SIG-M5 (cell line): ENCODE measurements around the gene ATP8B2.
"Not testable (repeated sequence)": the region's sequence is repeated elsewhere in the genome, so short reads cannot be mapped to it uniquely, and the experiment has no call there.

Experiments
- DNase-seq: peaks from one replicate; lab custom pipeline; 2025; lab: John Stamatoyannopoulos, UW

The ATP8B2 gene

GRCh38 chr1:154346276-154346917, 21.1 kb downstream of the ATP8B2 start:
- no peak for DNase-seq

GRCh38 chr1:154347961-154348360, 22.6 kb downstream of the ATP8B2 start:
- DNase-seq: no peak

GRCh38 chr1:154348429-154349076, 23.2 kb downstream of the ATP8B2 start:
- no peak for DNase-seq

GRCh38 chr1:154349121-154349520, 23.8 kb downstream of the ATP8B2 start:
- DNase-seq: no peak

- DNase-seq: no peak
These were observed 25.1 kb downstream of the ATP8B2 start for GRCh38 chr1:154350383-154350782.

- no peak for DNase-seq
These were observed 26.2 kb downstream of the ATP8B2 start for GRCh38 chr1:154351363-154352068.

GRCh38 chr1:154352245-154352580, 26.9 kb downstream of the ATP8B2 start:
- no peak for DNase-seq

GRCh38 chr1:154352581-154353459, 27.5 kb downstream of the ATP8B2 start:
- no peak for DNase-seq

- no peak for DNase-seq
These were observed 28.2 kb downstream of the ATP8B2 start for GRCh38 chr1:154353460-154353904.

GRCh38 chr1:154353966-154354365, 28.6 kb downstream of the ATP8B2 start:
- no peak for DNase-seq

- no peak for DNase-seq
These were observed 33.2 kb downstream of the ATP8B2 start for GRCh38 chr1:154358519-154358918.

- DNase-seq: no peak
These were observed 35.0 kb downstream of the ATP8B2 start for GRCh38 chr1:154360288-154360687.

GRCh38 chr1:154360881-154361280, 35.6 kb downstream of the ATP8B2 start:
- DNase-seq: not testable (repeated sequence)

GRCh38 chr1:154361357-154361756, 36.0 kb downstream of the ATP8B2 start:
- no peak for DNase-seq

GRCh38 chr1:154371436-154371835, 46.1 kb downstream of the ATP8B2 start:
- no peak for DNase-seq

GRCh38 chr1:154373777-154374357, 48.5 kb downstream of the ATP8B2 start:
- DNase-seq: not testable (repeated sequence)

- DNase-seq: no peak
These were observed 54.0 kb downstream of the ATP8B2 start for GRCh38 chr1:154379301-154379700.

- DNase-seq: no peak
These were observed 59.5 kb downstream of the ATP8B2 start for GRCh38 chr1:154384650-154385489.

GRCh38 chr1:154386643-154387352, 61.5 kb downstream of the ATP8B2 start:
- DNase-seq: no peak

- DNase-seq: no peak
These were observed 65.9 kb downstream of the ATP8B2 start for GRCh38 chr1:154391086-154391770.
